Activated T-helper 17 cell treated with anti-CD3 and anti-CD28 coated beads, Interleukin-2, amount 50 U/mL, for 72 hours (primary cell): ENCODE results near the gene NDE1. TPM values are rescaled to one million over a fixed set of nuclear protein-coding genes. Genes with fewer than 3 reads are reported as not detected.

Source experiments
- ATAC-seq: fragments of 150-1000 bp; cut with Tn5 transposase; replicated peaks from 2 replicates; pipeline ENCODE4 v1.10.0; 2021; ENCODE audit warnings: mild to moderate bottlenecking, moderate library complexity
- H3K27ac Mint-ChIP-seq: one replicate; pipeline ENCODE4 v1.8.0; 2022; ENCODE audit warnings: mixed read lengths
- H3K27me3 Mint-ChIP-seq: one replicate; pipeline ENCODE4 v1.8.0; 2022; ENCODE audit warnings: mixed read lengths
- H3K36me3 Mint-ChIP-seq: one replicate; pipeline ENCODE4 v1.8.0; 2022; ENCODE audit warnings: low read depth, mild to moderate bottlenecking, mixed read lengths
- H3K4me1 Mint-ChIP-seq: one replicate; pipeline ENCODE4 v1.8.0; 2022; ENCODE audit warnings: mixed read lengths
- H3K4me3 Mint-ChIP-seq: one replicate; pipeline ENCODE4 v1.8.0; 2022; ENCODE audit warnings: mild to moderate bottlenecking, mixed read lengths
- H3K9me3 Mint-ChIP-seq: one replicate; pipeline ENCODE4 v1.8.0; 2022; ENCODE audit warnings: mixed read lengths
- total RNA-seq, 2 donors: library from RNA; stranded (reverse); gene quantifications; one replicate each; pipeline ENCODE4 v1.2.3, GENCODE V29; 2022

Gene NDE1
- total RNA-seq, 2 donors from 2014 or later, result 112 to 117 TPM

DNA sequence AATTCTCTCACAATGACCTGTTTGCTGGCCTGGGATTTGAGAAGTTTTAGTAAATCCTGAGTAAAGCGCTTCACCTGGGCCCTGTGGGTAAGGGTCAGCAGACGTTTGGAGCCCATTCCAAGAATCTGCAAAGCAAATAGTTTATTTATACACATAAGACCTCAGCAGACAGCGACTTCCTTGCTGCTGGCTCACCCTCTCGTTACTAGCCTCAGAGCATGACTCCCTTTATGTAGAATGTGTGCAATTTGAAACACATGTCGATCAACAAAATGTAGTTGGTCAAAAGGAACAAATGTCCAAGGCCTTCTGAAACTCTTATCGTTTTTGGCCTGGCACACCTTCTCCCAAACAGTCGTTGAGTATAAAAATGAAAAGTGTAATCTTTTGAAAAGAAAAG lies 38.4 kb upstream of the NDE1 start:
- no peaks in the 10 kb centered on the region for H3K27me3 Mint-ChIP-seq
- peaks cover 97% of the 10 kb centered on the region for H3K36me3 Mint-ChIP-seq
- H3K4me1 Mint-ChIP-seq, result peaks cover 14% of the 10 kb centered on the region
- no peak overlapping the region for H3K4me3 Mint-ChIP-seq
- ATAC-seq, result no peak
- no peaks in the 10 kb centered on the region for H3K9me3 Mint-ChIP-seq
- H3K27ac Mint-ChIP-seq, result no peak overlapping the region

DNA sequence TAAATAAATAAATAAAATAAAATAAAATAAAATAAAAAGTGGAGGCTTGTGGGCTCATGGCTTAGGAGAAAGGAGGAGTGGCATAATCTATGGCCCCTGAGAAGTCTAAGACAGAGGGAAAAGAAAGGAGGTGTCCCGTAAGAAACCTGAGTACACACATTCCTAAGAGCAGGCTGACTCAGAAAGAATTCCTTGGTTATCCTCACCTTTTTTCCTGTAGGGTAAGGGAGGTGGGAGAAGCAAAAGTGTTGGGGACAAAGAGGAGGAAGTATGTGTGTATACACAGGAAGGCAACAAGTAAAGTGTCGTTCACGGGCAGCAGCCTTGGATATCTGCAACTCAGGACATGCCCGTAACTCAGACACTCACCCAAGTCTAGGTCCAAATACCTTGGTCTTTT lies 36.4 kb upstream of the NDE1 start:
- Mint-ChIP-seq H3K4me1 (peaks cover 7% of the 10 kb centered on the region), H3K27ac (no peak overlapping the region), H3K27me3 (no peaks in the 10 kb centered on the region), H3K36me3 (peaks cover 97% of the 10 kb centered on the region), H3K9me3 (no peaks in the 10 kb centered on the region), H3K4me3 (no peak overlapping the region)
- ATAC-seq, result no peak

DNA sequence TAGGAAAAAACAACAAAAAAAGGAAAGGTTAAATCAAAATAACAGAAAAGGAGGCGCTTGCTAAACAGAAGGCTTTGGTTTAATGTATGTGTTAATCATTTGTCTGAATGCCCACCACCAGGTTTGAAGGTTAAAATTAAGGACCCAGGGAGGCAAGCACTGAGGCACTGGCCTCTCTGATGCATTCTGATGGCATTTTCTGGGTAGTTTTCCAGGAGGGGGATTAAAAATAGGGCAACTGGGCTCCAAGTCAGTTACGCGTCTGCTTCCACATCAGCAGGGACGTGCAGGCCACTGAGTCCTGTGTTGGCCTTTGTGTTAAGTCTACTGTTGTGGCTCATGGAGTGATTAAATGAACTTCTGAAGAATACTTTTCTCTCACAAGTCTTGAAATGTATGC lies 34.0 kb upstream of the NDE1 start:
- Mint-ChIP-seq H3K27me3 (no peaks in the 10 kb centered on the region), H3K36me3 (peaks cover 97% of the 10 kb centered on the region), H3K4me1 (no peaks in the 10 kb centered on the region), H3K27ac (no peak overlapping the region), H3K9me3 (no peaks in the 10 kb centered on the region), H3K4me3 (no peak overlapping the region)
- no peak for ATAC-seq

DNA sequence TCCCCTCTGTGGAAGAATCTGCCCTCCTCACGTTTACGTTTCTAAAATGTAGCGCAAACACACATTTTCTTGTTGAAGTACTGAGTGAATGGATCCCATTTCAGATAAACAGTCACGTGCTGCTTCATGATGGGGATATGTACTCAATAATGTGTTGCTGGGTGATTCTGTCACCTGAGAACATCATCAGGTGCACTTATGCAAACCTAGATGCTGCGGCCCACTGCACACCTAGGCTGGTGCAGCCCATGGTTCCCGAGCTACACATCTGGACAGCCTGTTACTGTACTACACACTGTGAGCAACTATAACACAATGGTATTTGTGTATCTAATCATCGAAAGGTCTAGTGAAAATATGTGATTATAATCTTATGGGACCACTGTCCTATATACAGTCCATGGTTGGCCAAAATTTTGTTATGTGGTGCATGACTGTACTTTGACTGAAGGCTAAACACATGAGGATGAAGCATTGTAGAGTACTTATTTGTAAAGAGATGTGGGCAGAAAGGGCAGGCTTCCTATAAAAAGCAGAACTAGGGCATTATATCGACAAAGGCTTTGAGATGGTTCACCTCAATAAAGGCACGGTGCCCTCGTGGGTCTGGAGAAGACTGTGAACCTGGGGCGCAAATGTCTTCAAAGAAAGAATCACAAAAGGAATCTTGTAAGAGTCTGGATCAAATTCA lies 33.4 kb upstream of the NDE1 start:
- ATAC-seq, result no peak

DNA sequence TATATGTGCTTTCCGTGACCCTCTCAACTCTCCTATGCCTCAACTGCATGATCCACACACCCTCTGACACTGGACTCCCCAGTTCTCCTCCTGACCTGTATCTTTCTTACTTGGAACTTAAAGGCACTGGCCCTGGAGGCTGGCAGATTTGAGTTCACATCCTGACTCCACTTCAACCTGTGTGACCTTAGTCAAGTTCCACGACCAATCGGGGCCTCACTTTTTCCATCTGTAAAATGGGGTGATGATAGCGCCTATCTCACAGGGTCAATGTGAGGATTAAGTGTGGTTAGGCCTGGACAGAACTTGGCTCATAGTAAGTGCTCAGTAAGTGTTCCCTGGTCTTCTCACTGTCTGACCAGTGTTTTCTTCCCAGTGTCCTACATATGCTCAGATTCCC lies 32.1 kb upstream of the NDE1 start:
- Mint-ChIP-seq H3K36me3 (peaks cover 97% of the 10 kb centered on the region), H3K27ac (peak overlapping the region; percentile 53), H3K27me3 (no peaks in the 10 kb centered on the region), H3K4me3 (no peak overlapping the region), H3K4me1 (no peaks in the 10 kb centered on the region), H3K9me3 (no peaks in the 10 kb centered on the region)
- no peak for ATAC-seq

More for the DNA sequence above, 33.4 kb upstream of the NDE1 start:
- Mint-ChIP-seq H3K27ac (no peak overlapping the region), H3K27me3 (no peaks in the 10 kb centered on the region), H3K36me3 (peaks cover 97% of the 10 kb centered on the region), H3K4me1 (no peaks in the 10 kb centered on the region), H3K4me3 (no peak overlapping the region), H3K9me3 (no peaks in the 10 kb centered on the region)

DNA sequence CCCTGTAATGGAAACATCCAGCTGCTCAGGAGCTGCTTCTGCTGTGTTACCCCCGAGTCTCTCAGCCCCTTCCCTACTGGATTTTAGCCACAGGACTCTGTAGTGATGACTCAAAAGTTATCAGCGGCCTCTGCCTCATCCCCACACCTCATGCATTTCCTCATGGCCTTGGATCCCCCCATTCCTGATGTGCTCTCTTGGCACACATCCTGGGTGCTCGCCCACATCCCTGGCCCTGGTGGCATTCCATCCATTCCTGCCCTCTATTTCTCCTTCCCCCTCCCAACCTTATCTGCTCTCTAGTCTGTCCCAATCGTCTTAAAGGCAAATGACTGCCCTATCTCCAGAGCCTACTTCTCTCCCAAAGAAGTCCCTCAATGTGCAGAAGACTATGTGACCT lies 31.7 kb upstream of the NDE1 start:
- Mint-ChIP-seq H3K4me3 (no peak overlapping the region), H3K36me3 (peaks cover 97% of the 10 kb centered on the region), H3K4me1 (no peaks in the 10 kb centered on the region), H3K27me3 (no peaks in the 10 kb centered on the region), H3K27ac (peak overlapping the region; percentile 53), H3K9me3 (no peaks in the 10 kb centered on the region)
- ATAC-seq, result no peak

DNA sequence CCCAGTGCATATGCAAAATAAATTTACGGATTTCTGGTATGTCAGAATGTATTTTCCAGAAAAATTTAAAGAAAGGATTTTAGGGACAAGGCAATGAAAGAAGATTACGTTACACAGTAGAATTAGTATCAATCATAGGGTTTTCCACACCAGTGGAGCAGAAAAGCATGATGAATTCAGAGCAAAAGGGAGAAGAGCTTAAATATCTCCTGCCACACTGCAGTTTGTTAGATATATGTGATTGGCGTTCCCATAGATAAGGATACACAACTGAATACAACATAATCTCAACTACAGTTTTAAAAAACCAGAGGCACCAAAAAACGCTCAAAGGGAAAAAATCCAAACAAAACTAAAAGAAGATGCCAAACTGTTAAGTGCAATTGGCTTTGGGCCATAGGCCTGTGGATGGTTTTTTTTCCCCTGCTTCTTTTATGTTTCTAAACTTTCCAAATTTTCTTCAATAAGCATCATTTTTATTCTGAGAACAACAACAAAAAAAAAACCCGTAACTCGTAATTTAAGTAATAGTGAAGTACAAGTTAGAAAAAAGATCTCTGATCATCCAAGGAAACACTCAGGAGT lies 29.3 kb upstream of the NDE1 start:
- Mint-ChIP-seq H3K27ac (no peak overlapping the region), H3K9me3 (no peaks in the 10 kb centered on the region), H3K36me3 (peaks cover 100% of the 10 kb centered on the region), H3K4me3 (no peak overlapping the region), H3K4me1 (no peaks in the 10 kb centered on the region), H3K27me3 (no peaks in the 10 kb centered on the region)
- ATAC-seq, result no peak

DNA sequence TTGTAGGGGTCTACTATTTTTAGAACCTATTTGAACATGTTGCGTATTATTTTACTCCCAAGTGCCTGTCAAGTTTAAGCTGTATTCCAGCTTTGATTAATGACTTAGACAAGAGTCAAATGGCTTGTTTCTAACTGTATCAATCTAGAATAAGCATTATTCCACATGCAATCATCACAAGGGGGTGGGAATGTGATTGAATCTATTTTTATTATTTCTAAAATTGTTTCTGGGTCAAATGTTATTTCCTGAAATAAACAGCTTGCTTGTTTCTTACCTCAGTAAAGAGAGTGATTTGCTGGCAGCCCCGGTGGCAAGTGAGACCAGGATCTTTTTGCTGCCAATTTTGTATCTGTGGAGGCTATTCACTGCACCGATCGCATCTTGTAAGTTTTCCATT lies 28.6 kb upstream of the NDE1 start:
- H3K9me3 Mint-ChIP-seq, result no peaks in the 10 kb centered on the region
- H3K27me3 Mint-ChIP-seq, result no peaks in the 10 kb centered on the region
- H3K36me3 Mint-ChIP-seq, result peaks cover 99% of the 10 kb centered on the region
- no peaks in the 10 kb centered on the region for H3K4me1 Mint-ChIP-seq
- ATAC-seq, result no peak
- peak overlapping the region; percentile 4 for H3K27ac Mint-ChIP-seq
- H3K4me3 Mint-ChIP-seq, result no peak overlapping the region

DNA sequence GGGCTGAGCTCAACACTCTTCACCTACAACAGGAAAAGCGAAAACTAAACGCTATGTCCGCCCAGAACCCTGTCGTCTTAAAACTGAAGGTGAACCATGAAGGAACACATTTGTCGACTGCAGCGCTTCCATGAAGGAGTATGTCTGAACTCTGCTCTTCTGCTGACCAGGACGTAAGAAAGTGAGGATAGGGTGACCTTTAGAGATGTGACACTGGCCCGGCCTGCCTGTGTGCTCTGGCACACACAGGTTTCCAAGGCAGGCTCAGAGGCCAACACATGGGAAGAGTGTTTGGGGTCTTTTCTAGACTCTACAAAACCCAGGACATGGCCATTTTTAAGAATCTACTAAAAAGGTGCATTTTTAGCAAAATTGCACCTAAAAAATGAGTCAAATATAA lies 28.2 kb upstream of the NDE1 start:
- Mint-ChIP-seq H3K4me3 (no peak overlapping the region), H3K9me3 (no peaks in the 10 kb centered on the region), H3K36me3 (peaks cover 99% of the 10 kb centered on the region), H3K27ac (peak overlapping the region; percentile 4), H3K27me3 (no peaks in the 10 kb centered on the region), H3K4me1 (no peaks in the 10 kb centered on the region)
- ATAC-seq, result no peak

DNA sequence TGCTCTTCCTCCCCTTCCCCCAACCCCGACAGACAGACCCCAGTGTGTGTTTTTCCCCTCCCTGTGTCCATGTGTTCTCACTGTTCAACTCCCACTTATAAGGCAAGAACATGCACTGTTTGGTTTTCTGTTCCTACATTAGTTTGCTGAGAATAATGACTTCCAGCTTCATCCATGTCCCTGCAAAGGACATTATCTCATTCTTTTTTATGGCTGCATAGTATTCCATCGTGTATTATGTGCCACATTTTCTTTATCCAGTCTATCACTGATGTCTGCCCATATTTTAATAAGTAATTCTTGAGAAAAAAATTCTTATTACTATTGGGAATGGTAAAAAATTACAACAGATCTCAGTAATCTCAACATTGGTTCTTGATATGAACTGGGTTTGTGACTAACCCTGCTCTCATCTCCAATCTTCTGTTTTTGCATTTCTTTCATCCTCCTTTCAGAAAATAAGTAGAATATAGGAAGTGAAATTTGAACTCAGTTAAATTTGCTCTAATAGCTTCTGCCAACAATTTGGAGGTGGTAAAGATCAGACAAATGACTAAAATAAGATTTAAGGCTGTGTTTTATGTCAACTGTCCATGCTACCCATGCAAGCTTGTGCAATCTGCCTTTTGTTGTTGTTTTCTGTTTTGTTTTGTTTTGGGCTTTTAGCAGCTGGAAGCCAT lies 18.2 kb upstream of the NDE1 start:
- H3K4me1 Mint-ChIP-seq, result peaks cover 27% of the 10 kb centered on the region
- H3K27ac Mint-ChIP-seq, result no peak overlapping the region
- no peak for ATAC-seq
- H3K36me3 Mint-ChIP-seq, result peaks cover 97% of the 10 kb centered on the region
- no peaks in the 10 kb centered on the region for H3K9me3 Mint-ChIP-seq
- no peak overlapping the region for H3K4me3 Mint-ChIP-seq
- no peaks in the 10 kb centered on the region for H3K27me3 Mint-ChIP-seq

DNA sequence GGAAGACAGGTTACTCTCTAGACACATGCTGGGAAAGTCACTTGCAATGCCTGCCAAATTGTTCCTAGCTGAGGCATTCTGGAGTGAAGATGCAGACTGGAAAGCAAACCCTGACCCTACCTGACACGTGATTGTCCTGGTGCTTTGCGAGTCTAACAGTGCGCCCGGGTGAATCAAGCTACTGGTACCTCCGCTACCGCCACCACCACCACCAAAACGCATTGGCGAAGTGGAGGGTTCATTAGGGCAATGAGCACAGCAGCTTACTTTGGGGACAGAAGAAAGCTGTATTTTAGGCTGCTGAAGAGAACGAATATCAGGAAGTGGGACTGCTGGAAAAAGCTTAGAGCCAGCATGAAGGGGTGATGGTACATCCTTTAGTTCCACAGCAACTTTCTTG lies 14.1 kb upstream of the NDE1 start:
- no peak for ATAC-seq
- Mint-ChIP-seq H3K4me1 (peaks cover 46% of the 10 kb centered on the region), H3K27me3 (no peaks in the 10 kb centered on the region), H3K9me3 (peaks cover 4% of the 10 kb centered on the region), H3K27ac (peak overlapping the region; percentile 90), H3K4me3 (peak overlapping the region; percentile 98), H3K36me3 (peaks cover 97% of the 10 kb centered on the region)

DNA sequence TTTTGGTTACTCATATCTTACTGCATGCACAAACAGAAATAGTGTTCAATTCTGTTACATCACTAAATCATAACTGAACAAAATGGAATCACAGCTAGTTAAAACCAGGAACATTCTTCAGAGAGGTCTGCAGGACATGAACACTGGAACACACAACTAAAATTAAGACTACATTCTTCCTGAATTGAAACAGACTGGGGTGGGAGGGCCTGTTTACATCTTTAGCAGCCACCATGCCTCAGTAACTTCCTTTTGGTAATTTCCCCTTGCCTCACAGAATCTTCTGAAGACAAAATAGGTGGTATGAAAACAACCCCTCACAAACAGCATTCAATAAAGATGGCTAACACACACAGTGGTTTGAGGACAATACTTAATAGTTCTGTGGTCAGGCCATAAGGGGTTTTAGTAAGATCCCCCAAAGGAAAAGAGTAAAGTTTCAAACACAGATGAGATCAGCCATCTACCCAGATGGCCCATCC lies 13.6 kb upstream of the NDE1 start:
- H3K27ac Mint-ChIP-seq, result peak overlapping the region; percentile 90
- peaks cover 51% of the 10 kb centered on the region for H3K4me1 Mint-ChIP-seq
- H3K27me3 Mint-ChIP-seq, result no peaks in the 10 kb centered on the region
- peaks cover 4% of the 10 kb centered on the region for H3K9me3 Mint-ChIP-seq
- peak; percentile 52 for ATAC-seq
- peak overlapping the region; percentile 98 for H3K4me3 Mint-ChIP-seq
- peaks cover 96% of the 10 kb centered on the region for H3K36me3 Mint-ChIP-seq

DNA sequence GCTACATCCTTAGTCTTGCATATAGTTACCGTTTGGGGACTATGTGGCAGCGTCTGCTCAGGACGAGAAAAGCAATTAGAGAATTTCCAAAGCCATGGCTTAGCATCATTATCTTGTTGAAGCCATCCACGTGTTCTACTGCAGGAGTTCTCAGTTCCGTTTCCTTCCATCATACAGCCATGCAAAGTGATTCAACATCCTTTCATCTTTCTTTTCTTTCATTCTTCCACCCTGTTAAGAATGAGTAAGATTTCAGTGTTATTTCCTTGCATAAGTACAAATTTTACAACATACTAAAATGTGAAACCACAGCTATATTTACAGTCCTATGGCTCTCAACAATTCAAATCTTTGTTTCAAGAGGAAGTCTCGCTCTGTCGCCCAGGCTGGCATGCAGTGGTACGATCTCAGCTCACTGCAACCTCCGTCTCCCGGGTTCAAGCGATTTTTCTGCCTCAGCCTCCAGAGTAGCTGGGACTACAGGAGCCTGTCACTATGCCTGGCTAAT lies 10.9 kb upstream of the NDE1 start:
- Mint-ChIP-seq H3K27ac (peak overlapping the region; percentile 95), H3K4me1 (peaks cover 60% of the 10 kb centered on the region), H3K4me3 (peak overlapping the region; percentile 98), H3K36me3 (peaks cover 79% of the 10 kb centered on the region), H3K9me3 (peaks cover 4% of the 10 kb centered on the region), H3K27me3 (no peaks in the 10 kb centered on the region)
- ATAC-seq, result peak; percentile 60

DNA sequence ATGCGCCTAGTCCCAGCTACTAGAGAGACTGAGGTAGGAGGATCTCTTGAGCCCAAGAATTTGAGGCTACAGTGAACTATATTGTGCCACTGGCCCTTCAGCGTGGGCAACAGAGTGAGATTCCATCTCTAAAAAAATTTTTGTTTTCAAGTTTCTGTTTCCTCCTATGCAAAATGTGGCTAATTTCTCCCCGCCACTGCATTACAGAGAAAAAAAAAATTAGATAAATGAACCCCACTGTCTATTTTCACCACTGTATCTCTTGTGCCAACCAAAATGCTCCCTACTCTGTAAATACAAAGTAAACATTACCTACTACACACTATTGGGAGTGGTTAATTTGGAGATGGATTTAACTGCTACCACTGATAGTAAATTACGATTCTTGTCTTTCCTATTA lies 9.1 kb upstream of the NDE1 start:
- Mint-ChIP-seq H3K36me3 (peaks cover 61% of the 10 kb centered on the region), H3K4me1 (peaks cover 46% of the 10 kb centered on the region), H3K4me3 (peak overlapping the region; percentile 98), H3K9me3 (peaks cover 4% of the 10 kb centered on the region), H3K27ac (peak overlapping the region; percentile 94), H3K27me3 (no peaks in the 10 kb centered on the region)
- ATAC-seq, result no peak
